ENCODE data around the gene PVALB. TPM values are rescaled to one million over a fixed set of nuclear protein-coding genes. Genes with fewer than 3 reads are reported as not detected.

The PVALB gene
- total and polyA plus RNA-seq, 4 donors: 0.56 to 3.4 (median 1.1) TPM

DNA sequence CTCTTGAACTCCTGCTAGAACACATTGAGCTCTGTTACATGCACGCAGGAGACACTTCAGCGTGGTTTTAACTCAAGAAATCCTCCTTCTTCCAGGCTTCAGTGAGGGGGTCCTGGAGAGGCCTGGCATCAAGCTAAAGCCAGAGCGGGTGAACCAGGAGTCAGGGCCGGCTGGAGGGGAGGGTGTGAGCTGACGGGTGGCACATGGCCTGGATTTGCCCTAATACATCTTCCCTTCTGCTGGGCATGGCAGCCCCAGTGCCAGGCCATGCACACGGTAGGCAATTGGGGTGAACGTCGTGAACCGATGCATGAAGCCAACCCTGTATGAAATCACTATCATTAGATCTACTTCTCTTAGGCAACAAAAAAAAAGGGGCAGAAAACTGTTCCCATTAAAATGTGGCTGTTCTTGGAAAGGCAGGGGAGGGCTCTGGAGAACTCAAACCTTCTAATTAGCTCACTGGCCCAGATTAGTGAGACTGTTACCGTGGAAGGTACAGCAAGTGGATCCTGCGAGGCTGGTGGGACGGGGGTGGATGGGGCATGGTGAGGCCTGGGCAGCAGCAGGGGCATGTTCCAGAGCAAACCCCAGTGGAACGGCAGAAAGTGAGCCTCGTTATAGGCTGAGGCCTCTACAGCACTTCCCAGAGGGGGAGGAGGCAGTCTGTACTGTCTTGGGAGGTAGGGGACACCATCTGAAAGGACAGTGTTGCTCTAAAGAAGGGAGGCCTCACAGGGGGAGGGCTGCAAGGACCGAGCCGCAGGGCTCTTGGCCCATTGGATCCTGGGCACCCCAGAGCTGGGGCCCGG lies 51.5 kb downstream of the PVALB start:
- Histone ChIP-seq H3K9ac (ENCODE audit: low read depth in 1 of 2, low read length in 2 of 2) (no peak overlapping the region), H3K27me3 (ENCODE audit: control insufficient read depth in 4 of 4, insufficient read depth in 4 of 4, low read length in 3 of 4) (no peaks in the 10 kb centered on the region), H3K9me3 (ENCODE audit: control insufficient read depth in 4 of 4, low read length in 3 of 4) (no peaks in the 10 kb centered on the region), H3K27ac (ENCODE audit: low read depth in 1 of 2, low read length in 2 of 2) (no peak overlapping the region), H3K36me3 (ENCODE audit: control insufficient read depth in 4 of 4, insufficient read depth in 3 of 4, low read depth in 1 of 4, low read length in 3 of 4) (peaks cover 0 to 9% (median 2%) of the 10 kb centered on the region in 4 donors), H3K4me1 (ENCODE audit: control insufficient read depth in 4 of 4, insufficient read depth in 4 of 4, low read length in 3 of 4) (no peaks in the 10 kb centered on the region), H3K4me3 (ENCODE audit: low read depth in 1 of 3, low read length in 3 of 3) (no peak overlapping the region)
- TF ChIP-seq MAX (IDR thresholded peaks at IDR 0.05) (no peak), RAD21 (IDR thresholded peaks at IDR 0.05) (no peak), CTCF (IDR thresholded peaks at IDR 0.05; ENCODE audit: low read depth, low read length, missing input control) (no peak), HNF4G (IDR thresholded peaks at IDR 0.05) (no peak), FOXA1 (IDR thresholded peaks at IDR 0.05) (no peak), RXRA (IDR thresholded peaks at IDR 0.05) (no peak), HNF4A (conservative IDR thresholded peaks at IDR 0.05) (no peak), JUND (IDR thresholded peaks at IDR 0.05) (no peak), REST (IDR thresholded peaks at IDR 0.05) (no peak), TAF1 (conservative IDR thresholded peaks at IDR 0.05) (no peak), YY1 (IDR thresholded peaks at IDR 0.05) (no peak), SP1 (IDR thresholded peaks at IDR 0.05) (no peak), NR2F2 (IDR thresholded peaks at IDR 0.05) (no peak), EGR1 (IDR thresholded peaks at IDR 0.05; ENCODE audit: low read depth in 2 of 2) (no peak), FOXA2 (IDR thresholded peaks at IDR 0.05) (no peak)
- TF ChIP-seq, protein P1, sequence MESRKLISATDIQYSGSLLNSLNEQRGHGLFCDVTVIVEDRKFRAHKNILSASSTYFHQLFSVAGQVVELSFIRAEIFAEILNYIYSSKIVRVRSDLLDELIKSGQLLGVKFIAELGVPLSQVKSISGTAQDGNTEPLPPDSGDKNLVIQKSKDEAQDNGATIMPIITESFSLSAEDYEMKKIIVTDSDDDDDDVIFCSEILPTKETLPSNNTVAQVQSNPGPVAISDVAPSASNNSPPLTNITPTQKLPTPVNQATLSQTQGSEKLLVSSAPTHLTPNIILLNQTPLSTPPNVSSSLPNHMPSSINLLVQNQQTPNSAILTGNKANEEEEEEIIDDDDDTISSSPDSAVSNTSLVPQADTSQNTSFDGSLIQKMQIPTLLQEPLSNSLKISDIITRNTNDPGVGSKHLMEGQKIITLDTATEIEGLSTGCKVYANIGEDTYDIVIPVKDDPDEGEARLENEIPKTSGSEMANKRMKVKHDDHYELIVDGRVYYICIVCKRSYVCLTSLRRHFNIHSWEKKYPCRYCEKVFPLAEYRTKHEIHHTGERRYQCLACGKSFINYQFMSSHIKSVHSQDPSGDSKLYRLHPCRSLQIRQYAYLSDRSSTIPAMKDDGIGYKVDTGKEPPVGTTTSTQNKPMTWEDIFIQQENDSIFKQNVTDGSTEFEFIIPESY (IDR thresholded peaks at IDR 0.05): no peak
- DNase-seq (ENCODE audit: low spot score): no peak
- 94% methylated on average over 17 of the region's 17 CpGs for WGBS

DNA sequence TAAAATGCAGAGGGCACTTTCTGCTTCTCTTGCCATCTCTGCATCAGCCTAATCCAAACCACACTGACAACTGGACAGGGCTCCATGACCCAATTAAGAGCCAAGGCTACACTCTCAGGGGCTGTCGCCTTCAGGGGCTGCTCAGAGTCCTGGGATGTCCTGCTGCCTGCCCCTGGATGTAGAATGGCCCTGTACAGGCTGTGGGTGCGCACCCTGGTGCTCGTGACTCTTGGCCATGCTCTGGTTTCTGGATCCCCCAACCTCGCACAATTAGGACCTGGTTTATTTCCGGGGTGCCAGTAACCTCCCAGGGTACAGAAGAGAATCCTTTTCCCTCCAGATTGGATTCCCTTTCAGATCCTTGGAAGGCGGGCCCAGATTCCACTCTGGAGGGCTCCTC lies 52.2 kb downstream of the PVALB start:
- H3K4me3 ChIP-seq (ENCODE audit: low read depth in 1 of 3, low read length in 3 of 3): no peak overlapping the region
- 97% methylated on average over 6 of the region's 6 CpGs for WGBS
- no peak overlapping the region for H3K27ac ChIP-seq (ENCODE audit: low read depth in 1 of 2, low read length in 2 of 2)
- no peaks in the 10 kb centered on the region for H3K27me3 ChIP-seq (ENCODE audit: control insufficient read depth in 4 of 4, insufficient read depth in 4 of 4, low read length in 3 of 4)
- H3K36me3 ChIP-seq (ENCODE audit: control insufficient read depth in 4 of 4, insufficient read depth in 3 of 4, low read depth in 1 of 4, low read length in 3 of 4): peaks cover 0 to 9% (median 2%) of the 10 kb centered on the region in 4 donors
- no peak for DNase-seq (ENCODE audit: low spot score)
- H3K4me1 ChIP-seq (ENCODE audit: control insufficient read depth in 4 of 4, insufficient read depth in 4 of 4, low read length in 3 of 4): no peaks in the 10 kb centered on the region
- H3K9me3 ChIP-seq (ENCODE audit: control insufficient read depth in 4 of 4, low read length in 3 of 4): no peaks in the 10 kb centered on the region
- no peak overlapping the region for H3K9ac ChIP-seq (ENCODE audit: low read depth in 1 of 2, low read length in 2 of 2)
- TF ChIP-seq HNF4G (IDR thresholded peaks at IDR 0.05) (no peak), SP1 (IDR thresholded peaks at IDR 0.05) (no peak), JUND (IDR thresholded peaks at IDR 0.05) (no peak), EGR1 (IDR thresholded peaks at IDR 0.05; ENCODE audit: low read depth in 2 of 2) (no peak), TAF1 (conservative IDR thresholded peaks at IDR 0.05) (no peak), RXRA (IDR thresholded peaks at IDR 0.05) (no peak), RAD21 (IDR thresholded peaks at IDR 0.05) (no peak), FOXA2 (IDR thresholded peaks at IDR 0.05) (no peak), FOXA1 (IDR thresholded peaks at IDR 0.05) (no peak), REST (IDR thresholded peaks at IDR 0.05) (no peak), HNF4A (conservative IDR thresholded peaks at IDR 0.05) (no peak), MAX (IDR thresholded peaks at IDR 0.05) (no peak), GABPA (IDR thresholded peaks at IDR 0.05 in 1 of 2, conservative IDR thresholded peaks at IDR 0.05 in 1 of 2) (no peak), ATF3 (IDR thresholded peaks at IDR 0.05) (no peak), YY1 (IDR thresholded peaks at IDR 0.05) (no peak)

Measured in liver (tissue), 9 donors.